Gastroesophageal sphincter (tissue), 3 donors: ENCODE results near the gene KRTAP5-1.
A peak's percentile ranks its signal among the peaks of the same experiment; 100 is the strongest.

ENCODE experiments used
- EP300 ChIP-seq: sonication (generic); formaldehyde crosslinking; IDR thresholded peaks from one replicate; pipeline ENCODE4 v1.6.1; 2017; ENCODE audit warnings: antibody characterized with exemption, mild to moderate bottlenecking
- POLR2A ChIP-seq, 2 donors: fragments of 450-650 bp; IDR thresholded peaks; one replicate each; pipeline ENCODE4 v1.6.1; 2017; ENCODE audit warnings: antibody characterized with exemption in 2 of 2, mild to moderate bottlenecking in 2 of 2, moderate library complexity in 1 of 2
- POLR2AphosphoS5 ChIP-seq: sonication (generic); formaldehyde crosslinking; IDR thresholded peaks from one replicate; pipeline ENCODE4 v1.6.1; 2017; ENCODE audit warnings: antibody characterized with exemption
- TF ChIP-seq, protein P1 (sequence below), 4 experiments: fragments of 200-600 bp in 2 of 4; fragments of 450-650 bp in 2 of 4; sonication (generic) in 1 of 4; IDR thresholded peaks; one replicate each; pipeline ENCODE4 v1.5.1; 2017 to 2019; ENCODE audit warnings: antibody characterized with exemption in 4 of 4, mild to moderate bottlenecking in 2 of 4, moderate library complexity in 2 of 4

DNA sequence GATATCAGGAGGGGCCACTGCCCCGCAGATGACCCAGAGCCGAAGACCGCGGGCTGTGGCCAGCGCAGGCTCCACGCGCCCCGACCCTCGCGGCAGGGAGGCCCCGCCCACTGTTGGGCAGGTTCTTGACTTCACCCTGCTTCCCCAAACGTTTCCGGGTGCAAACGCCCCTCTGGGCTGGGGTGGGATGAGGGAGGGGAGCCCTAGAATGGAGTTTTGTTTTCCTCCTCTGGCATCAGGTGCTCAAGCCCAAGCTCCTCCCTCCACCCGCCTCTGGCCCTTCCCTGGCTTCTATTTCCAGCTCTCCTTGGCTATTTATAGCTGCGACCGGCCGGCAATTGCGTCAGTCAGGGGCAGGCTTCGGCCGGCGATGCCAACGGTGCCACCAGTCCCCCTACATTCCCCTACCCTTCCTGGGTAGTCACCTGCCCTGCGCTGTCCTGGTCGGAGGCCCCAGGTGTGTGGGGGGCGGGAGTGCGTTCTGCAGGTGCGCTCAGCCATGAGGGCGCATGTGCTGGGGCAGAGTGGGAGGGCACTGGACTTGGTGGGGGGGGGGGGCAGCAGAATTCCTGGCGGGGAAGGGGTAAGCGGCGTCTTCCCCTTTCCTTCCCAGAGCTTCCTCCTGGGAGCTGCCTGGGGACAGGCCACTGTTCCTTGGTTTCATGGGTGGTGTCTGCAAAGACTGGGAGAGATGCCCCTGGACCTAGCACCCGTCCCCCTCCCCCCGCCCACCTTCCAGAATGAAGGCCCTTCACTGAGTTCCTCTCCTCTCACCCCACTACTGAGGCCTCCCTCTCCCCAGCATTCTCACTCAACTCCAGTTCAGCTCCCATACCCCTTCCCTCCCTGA lies 36.6 kb downstream of the KRTAP5-1 start:
- TF ChIP-seq, protein P1, sequence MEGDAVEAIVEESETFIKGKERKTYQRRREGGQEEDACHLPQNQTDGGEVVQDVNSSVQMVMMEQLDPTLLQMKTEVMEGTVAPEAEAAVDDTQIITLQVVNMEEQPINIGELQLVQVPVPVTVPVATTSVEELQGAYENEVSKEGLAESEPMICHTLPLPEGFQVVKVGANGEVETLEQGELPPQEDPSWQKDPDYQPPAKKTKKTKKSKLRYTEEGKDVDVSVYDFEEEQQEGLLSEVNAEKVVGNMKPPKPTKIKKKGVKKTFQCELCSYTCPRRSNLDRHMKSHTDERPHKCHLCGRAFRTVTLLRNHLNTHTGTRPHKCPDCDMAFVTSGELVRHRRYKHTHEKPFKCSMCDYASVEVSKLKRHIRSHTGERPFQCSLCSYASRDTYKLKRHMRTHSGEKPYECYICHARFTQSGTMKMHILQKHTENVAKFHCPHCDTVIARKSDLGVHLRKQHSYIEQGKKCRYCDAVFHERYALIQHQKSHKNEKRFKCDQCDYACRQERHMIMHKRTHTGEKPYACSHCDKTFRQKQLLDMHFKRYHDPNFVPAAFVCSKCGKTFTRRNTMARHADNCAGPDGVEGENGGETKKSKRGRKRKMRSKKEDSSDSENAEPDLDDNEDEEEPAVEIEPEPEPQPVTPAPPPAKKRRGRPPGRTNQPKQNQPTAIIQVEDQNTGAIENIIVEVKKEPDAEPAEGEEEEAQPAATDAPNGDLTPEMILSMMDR (IDR thresholded peaks at IDR 0.05): peak in 1 of 4 experiments; percentile 2
- peak; percentile 82 for TF ChIP-seq POLR2AphosphoS5
- TF ChIP-seq POLR2A (IDR thresholded peaks at IDR 0.05): no peak
- TF ChIP-seq EP300: peak; percentile 14
